H1 (cell line): Measurements from ENCODE around the gene TRAPPC6A. TPM values are rescaled to one million over a fixed set of nuclear protein-coding genes. Genes with fewer than 3 reads are reported as not detected.

Experiments used
- CHD7 ChIP-seq: fragments of 300-600 bp; sonication (generic); IDR thresholded peaks from 2 replicates; pipeline ENCODE4 v1.7.1; 2012; ENCODE audit warnings: low read length, moderate library complexity, mild to moderate bottlenecking, inconsistent platforms; ENCODE audit not compliant: insufficient replicate concordance
- EZH2 ChIP-seq: fragments of 200-600 bp; sonication (generic); IDR thresholded peaks from 2 replicates; pipeline ENCODE4 v1.7.1; 2012; ENCODE audit warnings: low read depth, mild to moderate bottlenecking, moderate library complexity, low read length, inconsistent platforms; ENCODE audit not compliant: severe bottlenecking
- PHF8 ChIP-seq: fragments of 200-600 bp; sonication (generic); conservative IDR thresholded peaks from 2 replicates; pipeline ENCODE4 v1.7.1; 2012; ENCODE audit warnings: low read depth, mild to moderate bottlenecking, inconsistent platforms, low read length, moderate library complexity
- RBBP5 ChIP-seq: IDR thresholded peaks from 2 replicates; pipeline ENCODE4 v1.7.1; 2012; ENCODE audit warnings: low read depth, mild to moderate bottlenecking, inconsistent platforms, low read length, moderate library complexity, borderline replicate concordance
- RNF2 ChIP-seq: fragments of 200-900, 300-1000 bp; sonication (generic); IDR thresholded peaks from 2 replicates; pipeline ENCODE4 v1.7.1; 2016; ENCODE audit warnings: borderline replicate concordance, low read depth, mild to moderate bottlenecking, antibody characterized with exemption, low read length; ENCODE audit not compliant: poor library complexity, severe bottlenecking; ENCODE audit errors: missing control alignments
- SAP30 ChIP-seq: fragments of 300-600 bp; sonication (generic); IDR thresholded peaks from 2 replicates; pipeline ENCODE4 v1.7.1; 2012; ENCODE audit warnings: low read length, moderate library complexity, mild to moderate bottlenecking, inconsistent platforms; ENCODE audit not compliant: insufficient read depth, insufficient replicate concordance
- SIN3A ChIP-seq, 2 experiments: IDR thresholded peaks in 1 of 2; conservative IDR thresholded peaks in 1 of 2; 2 replicates each; pipeline ENCODE4 v1.6.1; 2011 to 2012; ENCODE audit warnings: low read length in 2 of 2, improper control_type of control experiment in 1 of 2, low read depth in 1 of 2, mild to moderate bottlenecking in 1 of 2
- TBP ChIP-seq: IDR thresholded peaks from 2 replicates; pipeline ENCODE4 v1.6.1; 2011; ENCODE audit warnings: low read depth, low read length, improper control_type of control experiment
- polyA plus RNA-seq, 7 experiments: library from polyadenylated mRNA; depleted of rRNA in 3 of 7; stranded (reverse) in 5 of 7; unstranded in 2 of 7; fragments of >200 nt in 5 of 7; fragments of 200-250 nt in 2 of 7; gene quantifications; 1 replicate in 5 of 7; 2 replicates in 1 of 7; 4 replicates in 1 of 7; pipeline versions ENCODE4 v1.2.1 to v1.2.3, GENCODE V29; 2011 to 2013; ENCODE audit warnings: missing spikeins in 2 of 7, mixed read lengths in 2 of 7
- total RNA-seq: library from RNA; stranded (reverse); fragmentation: NEBNext Ultra II Directional; extraction: Animal tissue kit (Norgen Biotek cat#: 25700); gene quantifications from 2 replicates; pipeline ENCODE4 v1.2.1, GENCODE V29; 2021

TRAPPC6A gene
- total and polyA plus RNA-seq, 2 of the 8 experiments (the other 6 are each of a cell fraction or from before 2014, with no cell fraction given), result 31.8 to 130 TPM

GRCh38 chr19:45175515-45176345 lies 2.3 kb downstream of the TRAPPC6A start (continued):
- TF ChIP-seq CHD7 (no peak), TBP (no peak), EZH2 (no peak), SAP30 (no peak), RBBP5 (no peak), SIN3A (conservative IDR thresholded peaks at IDR 0.05 in 1 of 2, IDR thresholded peaks at IDR 0.05 in 1 of 2; ENCODE audit: low read depth in 1 of 2, low read length in 2 of 2) (no peak), RNF2 (no peak), PHF8 (no peak)
